Omental fat pad (tissue), 4 donors: ENCODE results near the gene TRAPPC12. TPM values are rescaled to one million over a fixed set of nuclear protein-coding genes. Genes with fewer than 3 reads are reported as not detected.

Source experiments
- ATAC-seq: fragments of 150-250 bp; one replicate; pipeline ENCODE4 v1.9.1; 2016; ENCODE audit warnings: mild to moderate bottlenecking, moderate library complexity; ENCODE audit not compliant: low FRiP score
- DNase-seq: peaks from one replicate; pipeline ENCODE4 v3.0.0-alpha.2; 2019; ENCODE audit warnings: low spot score
- CTCF ChIP-seq, 3 donors: fragments of 450-650 bp; IDR thresholded peaks; one replicate each; pipeline ENCODE4 v1.5.1; 2016 to 2017; ENCODE audit warnings: antibody characterized with exemption in 3 of 3, mild to moderate bottlenecking in 3 of 3, moderate library complexity in 2 of 3
- total RNA-seq, 4 donors: library from RNA; depleted of rRNA; stranded (reverse); fragments of >200 nt; gene quantifications; one replicate each; pipeline ENCODE4 v1.1.0, GENCODE V29; 2016

The TRAPPC12 gene
- total RNA-seq, 4 donors from 2014 or later: 39.3 to 92.1 (median 53.9) TPM

GRCh38 chr2:3472296-3472695, 92.8 kb downstream of the TRAPPC12 start:
- no peak for ATAC-seq
- no peak for DNase-seq
- no peak for TF ChIP-seq CTCF (IDR thresholded peaks at IDR 0.05)

- DNase-seq (no peak), ATAC-seq (no peak)
- TF ChIP-seq CTCF (IDR thresholded peaks at IDR 0.05): no peak
Observed at GRCh38 chr2:3472966-3473365, 93.5 kb downstream of the TRAPPC12 start.

GRCh38 chr2:3475771-3476170, 96.3 kb downstream of the TRAPPC12 start:
- no peak for TF ChIP-seq CTCF (IDR thresholded peaks at IDR 0.05)
- ATAC-seq: no peak
- no peak for DNase-seq

DNA sequence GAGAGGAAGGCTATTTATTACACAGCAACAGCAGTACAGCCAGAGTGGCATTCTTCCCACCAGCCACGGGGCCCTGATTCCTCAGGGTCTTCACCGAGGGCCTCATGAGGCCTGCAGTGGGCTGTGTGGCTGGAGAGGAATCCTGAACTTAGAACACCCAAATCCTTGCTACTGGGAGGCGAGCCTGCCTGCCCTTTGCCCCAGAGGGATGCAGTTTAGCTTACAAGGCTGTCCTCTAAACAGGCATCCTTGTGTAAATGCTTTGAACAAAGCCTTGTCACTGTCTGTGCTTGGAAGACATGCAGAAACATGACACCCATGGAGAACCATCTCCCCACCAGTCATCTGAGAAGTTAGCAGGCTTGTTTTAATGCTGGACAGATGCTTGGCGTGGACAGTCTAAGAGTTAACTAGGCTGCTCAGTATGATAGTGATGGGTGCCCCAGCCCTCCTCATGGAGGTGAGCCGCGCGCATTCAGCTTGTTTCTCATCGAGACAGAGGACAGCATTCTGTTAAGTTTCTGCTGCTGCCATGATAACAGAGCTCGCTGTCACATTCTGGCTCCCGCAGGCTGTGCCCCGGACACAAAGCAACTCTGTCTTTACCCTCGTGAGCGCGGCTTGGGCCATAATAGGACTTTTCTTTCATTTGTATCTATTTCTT, 97.0 kb downstream of the TRAPPC12 start:
- TF ChIP-seq CTCF (IDR thresholded peaks at IDR 0.05): no peak
- ATAC-seq: no peak
- no peak for DNase-seq

DNA sequence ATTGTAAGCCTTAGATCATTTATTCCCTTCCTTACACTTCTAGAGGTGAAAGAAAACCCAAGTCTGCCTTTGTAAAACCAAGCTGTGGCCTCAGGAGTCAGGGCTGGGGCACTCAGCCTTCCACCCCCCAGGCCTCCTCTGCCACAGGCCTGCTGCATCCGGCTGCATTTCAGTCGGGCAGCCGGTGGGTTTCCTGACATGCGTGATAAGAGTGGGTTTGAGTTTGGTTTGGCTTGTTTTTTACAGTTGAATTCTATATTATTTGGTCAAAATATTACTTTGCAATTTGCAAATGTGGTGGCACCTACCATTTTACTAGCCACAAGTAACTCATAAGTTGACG, 97.5 kb downstream of the TRAPPC12 start:
- DNase-seq: no peak
- no peak for TF ChIP-seq CTCF (IDR thresholded peaks at IDR 0.05)
- ATAC-seq: no peak

DNA sequence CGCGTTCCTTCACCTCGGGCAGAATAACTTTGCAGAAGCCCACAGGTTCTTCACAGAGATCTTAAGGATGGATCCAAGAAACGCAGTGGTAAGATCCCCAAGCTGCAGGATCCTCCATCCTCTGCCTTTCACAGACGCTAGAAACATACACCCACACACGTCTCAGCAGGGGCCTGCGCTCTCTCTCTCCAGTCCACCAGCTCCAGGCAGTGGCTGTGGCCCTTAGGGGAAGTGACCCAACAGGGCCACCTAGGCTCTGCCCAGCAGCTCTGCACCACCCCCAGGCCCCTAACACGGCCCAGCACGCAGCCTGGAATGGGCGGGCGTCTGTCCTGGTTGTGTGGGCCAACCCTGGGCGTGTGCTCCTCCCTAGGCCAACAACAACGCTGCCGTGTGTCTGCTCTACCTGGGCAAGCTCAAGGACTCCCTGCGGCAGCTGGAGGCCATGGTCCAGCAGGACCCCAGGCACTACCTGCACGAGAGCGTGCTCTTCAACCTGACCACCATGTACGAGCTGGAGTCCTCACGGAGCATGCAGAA, 99.4 kb downstream of the TRAPPC12 start:
- ATAC-seq (no peak), DNase-seq (no peak)
- TF ChIP-seq CTCF (IDR thresholded peaks at IDR 0.05): no peak
